B cell (primary cell): Measurements from ENCODE around the gene LIN7B. TPM values are rescaled to one million over a fixed set of nuclear protein-coding genes. Genes with fewer than 3 reads are reported as not detected.

Experiments
- ATAC-seq: fragments of 200-7000 bp; cut with Tn5 transposase; one replicate; pipeline ENCODE4 v1.10.0; 2021; ENCODE audit warnings: low read depth, mild to moderate bottlenecking, moderate number of reproducible peaks, moderate library complexity
- CTCF ChIA-PET: fragments of 350-600 bp; sonication (Branson Sonifier 250); formaldehyde crosslinking; loops from one replicate; lab custom pipeline; 2021; ENCODE audit warnings: antibody characterized with exemption, inconsistent platforms; lab: Charles Lee
- POLR2A ChIA-PET: fragments of 350-600 bp; sonication (Branson Sonifier 250); formaldehyde crosslinking; loops from one replicate; lab custom pipeline; 2021; ENCODE audit warnings: antibody characterized with exemption; lab: Charles Lee
- DNase-seq: peaks from one replicate; pipeline ENCODE4 v3.0.0; 2013
- H2AFZ ChIP-seq: 2 replicates; pipeline ENCODE4 v1.6.1; 2012; ENCODE audit warnings: mild to moderate bottlenecking, low read depth, low read length; ENCODE audit not compliant: insufficient read depth, poor library complexity, severe bottlenecking
- H3K27ac ChIP-seq, 2 donors: 1 replicate in 1 of 2; 2 replicates in 1 of 2; pipeline ENCODE4 v1.5.1; 2012 to 2013; ENCODE audit warnings: low read length in 2 of 2, mild to moderate bottlenecking in 2 of 2, moderate library complexity in 1 of 2
- H3K27me3 ChIP-seq, 4 experiments: fragments of 200-600 bp in 1 of 4; sonication (generic) in 1 of 4; replicated peaks in 1 of 4; 1 replicate in 2 of 4; 2 replicates in 2 of 4; pipeline versions ENCODE4 v1.6.1 to v1.7.0; 2013 to 2016; ENCODE audit warnings: low read length in 3 of 4, mild to moderate bottlenecking in 2 of 4, mixed read lengths in 1 of 4, moderate library complexity in 1 of 4; ENCODE audit not compliant: insufficient read depth in 4 of 4, control insufficient read depth in 3 of 4; ENCODE audit errors: control extremely low read depth in 1 of 4
- H3K36me3 ChIP-seq, 2 experiments: replicated peaks in 1 of 2; 1 replicate in 1 of 2; 2 replicates in 1 of 2; pipeline versions ENCODE4 v1.6.1 to v1.7.1; 2013; ENCODE audit warnings: low read length in 1 of 2; ENCODE audit not compliant: insufficient read depth in 2 of 2, control insufficient read depth in 1 of 2; ENCODE audit errors: control extremely low read depth in 1 of 2, extremely low read depth in 1 of 2
- H3K4me1 ChIP-seq, 2 donors: fragments of 200-600 bp in 1 of 2; sonication (generic) in 1 of 2; 1 replicate in 1 of 2; 2 replicates in 1 of 2; pipeline versions ENCODE4 v1.5.1 to v1.6.1; 2013 to 2017; ENCODE audit warnings: low read length in 2 of 2; ENCODE audit not compliant: control insufficient read depth in 2 of 2, insufficient read depth in 2 of 2
- H3K4me2 ChIP-seq: replicated peaks from 2 replicates; pipeline ENCODE3; 2012; ENCODE audit warnings: mild to moderate bottlenecking, low read depth, low read length; ENCODE audit not compliant: poor library complexity, severe bottlenecking
- H3K4me3 ChIP-seq, 5 experiments: fragments of 200-600 bp in 1 of 5; sonication (generic) in 1 of 5; 1 replicate in 3 of 5; 2 replicates in 2 of 5; pipeline versions ENCODE4 v1.5.1 to v1.7.0; 2011 to 2016; ENCODE audit warnings: low read length in 4 of 5, mild to moderate bottlenecking in 4 of 5, low read depth in 2 of 5, control low read depth in 1 of 5, moderate library complexity in 1 of 5; ENCODE audit not compliant: insufficient read depth in 1 of 5; ENCODE audit errors: control extremely low read depth in 1 of 5, extremely low read depth in 1 of 5
- H3K79me2 ChIP-seq: fragments of 200-600 bp; sonication (generic); one replicate; pipeline ENCODE4 v1.6.0; 2016; ENCODE audit warnings: low read length; ENCODE audit not compliant: control insufficient read depth, insufficient read depth
- H3K9ac ChIP-seq: fragments of 200-600 bp; sonication (generic); 2 replicates; pipeline ENCODE4 v1.6.1; 2017; ENCODE audit warnings: mild to moderate bottlenecking, low read length, moderate library complexity
- H3K9me3 ChIP-seq, 3 donors: one replicate each; pipeline versions ENCODE4 v1.6.1 to v1.7.1; 2013; ENCODE audit warnings: low read length in 2 of 3; ENCODE audit not compliant: control insufficient read depth in 2 of 3, insufficient read depth in 1 of 3; ENCODE audit errors: control extremely low read depth in 1 of 3
- H4K20me1 ChIP-seq: 2 replicates; pipeline ENCODE4 v1.6.0; 2012; ENCODE audit warnings: mild to moderate bottlenecking, low read length; ENCODE audit not compliant: insufficient read depth, control insufficient read depth, poor library complexity, severe bottlenecking
- H3K27ac Mint-ChIP-seq: one replicate; pipeline ENCODE4 v1.8.0; 2021; ENCODE audit warnings: mixed read lengths
- H3K27me3 Mint-ChIP-seq: one replicate; pipeline ENCODE4 v1.8.0; 2021; ENCODE audit warnings: mixed read lengths
- H3K4me1 Mint-ChIP-seq: one replicate; pipeline ENCODE4 v1.8.0; 2021; ENCODE audit warnings: mixed read lengths
- H3K4me3 Mint-ChIP-seq: one replicate; pipeline ENCODE4 v1.8.0; 2021; ENCODE audit warnings: mixed read lengths
- H3K9me3 Mint-ChIP-seq: one replicate; pipeline ENCODE4 v1.8.0; 2022; ENCODE audit warnings: mixed read lengths; ENCODE audit not compliant: insufficient read depth
- EZH2 ChIP-seq: IDR thresholded peaks from 2 replicates; pipeline ENCODE4 v1.6.1; 2012; ENCODE audit warnings: borderline replicate concordance, low read depth, mild to moderate bottlenecking, moderate library complexity, low read length; ENCODE audit not compliant: insufficient read depth, poor library complexity, severe bottlenecking
- WGBS: methylation state at CpG from one replicate; pipeline ENCODE4 v1.1.5; 2013; ENCODE audit warnings: missing lambda C conversion rate; ENCODE audit not compliant: insufficient coverage; 5-methylcytosine and 5-hydroxymethylcytosine counted together
- intact Hi-C: fragments of 100-400 bp; cut with micrococcal nuclease; formaldehyde crosslinking; loops from one replicate; pipeline ENCODE4 v1.10.0; 2022
- polyA plus RNA-seq: library from polyadenylated mRNA; depleted of rRNA; stranded (reverse); fragments of >200 nt; gene quantifications from 2 replicates; pipeline ENCODE4 v1.2.3, GENCODE V29; 2012
- total RNA-seq, 2 donors: library from RNA; stranded (reverse); fragments of 120-200 nt in 1 of 2; gene quantifications; 1 replicate in 1 of 2; 2 replicates in 1 of 2; pipeline versions ENCODE4 v1.2.3 to v1.2.4, GENCODE V29; 2013 to 2022
- TF ChIP-seq, protein P1 (sequence below): fragments of 200-600 bp; IDR thresholded peaks from one replicate; pipeline ENCODE4 v1.8.0; 2022; ENCODE audit warnings: antibody characterized with exemption, mild to moderate bottlenecking

LIN7B gene
- total and polyA plus RNA-seq, 2 donors (not counting 1 experiment from before 2014, with no cell fraction given), result 7.4 to 12.4 TPM

DNA sequence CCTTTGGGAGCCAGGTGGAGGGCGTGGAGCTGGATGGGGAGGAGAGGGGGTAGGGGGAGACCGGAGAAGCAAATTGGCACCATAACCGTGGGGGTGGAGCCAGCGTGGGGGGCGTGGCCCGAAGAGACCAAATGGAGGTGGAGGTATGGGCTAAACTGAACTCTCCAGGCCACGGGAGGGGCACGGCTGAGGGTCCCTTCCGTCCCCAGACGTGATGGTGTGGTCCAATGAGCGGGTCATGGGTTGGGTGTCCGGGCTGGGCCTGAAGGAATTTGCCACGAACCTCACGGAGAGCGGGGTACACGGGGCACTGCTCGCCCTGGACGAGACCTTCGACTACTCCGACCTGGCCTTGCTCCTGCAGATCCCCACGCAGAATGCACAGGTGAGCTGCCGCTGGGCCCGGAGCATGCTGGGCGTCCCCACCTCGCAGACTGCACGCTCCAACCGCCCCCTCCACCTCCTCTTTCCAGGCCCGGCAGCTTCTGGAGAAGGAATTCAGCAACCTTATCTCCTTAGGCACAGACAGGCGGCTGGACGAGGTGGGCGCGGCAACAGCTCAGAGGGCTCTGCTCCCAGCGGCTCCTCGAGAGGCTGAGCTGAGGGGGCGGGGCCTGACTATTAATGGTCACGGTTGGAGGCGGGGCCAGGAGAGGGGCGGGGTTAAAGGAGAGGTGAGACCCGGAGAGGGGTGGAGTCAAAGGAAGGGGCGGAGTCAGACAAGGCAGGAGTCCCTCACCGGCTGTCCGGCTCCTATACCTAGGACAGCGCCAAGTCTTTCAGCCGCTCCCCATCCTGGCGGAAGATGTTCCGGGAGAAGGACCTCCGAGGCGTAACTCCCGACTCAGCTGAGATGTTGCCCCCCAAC is 34.8 kb downstream of the LIN7B start:
- TF ChIP-seq, protein P1, sequence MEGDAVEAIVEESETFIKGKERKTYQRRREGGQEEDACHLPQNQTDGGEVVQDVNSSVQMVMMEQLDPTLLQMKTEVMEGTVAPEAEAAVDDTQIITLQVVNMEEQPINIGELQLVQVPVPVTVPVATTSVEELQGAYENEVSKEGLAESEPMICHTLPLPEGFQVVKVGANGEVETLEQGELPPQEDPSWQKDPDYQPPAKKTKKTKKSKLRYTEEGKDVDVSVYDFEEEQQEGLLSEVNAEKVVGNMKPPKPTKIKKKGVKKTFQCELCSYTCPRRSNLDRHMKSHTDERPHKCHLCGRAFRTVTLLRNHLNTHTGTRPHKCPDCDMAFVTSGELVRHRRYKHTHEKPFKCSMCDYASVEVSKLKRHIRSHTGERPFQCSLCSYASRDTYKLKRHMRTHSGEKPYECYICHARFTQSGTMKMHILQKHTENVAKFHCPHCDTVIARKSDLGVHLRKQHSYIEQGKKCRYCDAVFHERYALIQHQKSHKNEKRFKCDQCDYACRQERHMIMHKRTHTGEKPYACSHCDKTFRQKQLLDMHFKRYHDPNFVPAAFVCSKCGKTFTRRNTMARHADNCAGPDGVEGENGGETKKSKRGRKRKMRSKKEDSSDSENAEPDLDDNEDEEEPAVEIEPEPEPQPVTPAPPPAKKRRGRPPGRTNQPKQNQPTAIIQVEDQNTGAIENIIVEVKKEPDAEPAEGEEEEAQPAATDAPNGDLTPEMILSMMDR, result no peak
- no peak for TF ChIP-seq EZH2
- intact Hi-C loops, result loop anchor here (5.0 to 10.0 kb wide), 2 partner anchors 37 to 56 kb away; partner anchors contain the start of gene LIN7B
- Mint-ChIP-seq H3K27me3 (peaks cover 57% of the 10 kb centered on the region), H3K9me3 (no peaks in the 10 kb centered on the region), H3K27ac (no peak overlapping the region), H3K4me3 (peak overlapping the region; percentile 89), H3K4me1 (peaks cover 42% of the 10 kb centered on the region)
- H3K9ac ChIP-seq, result peak overlapping the region; percentile 78
- peaks cover 0 to 81% (median 38%) of the 10 kb centered on the region in 4 experiments for H3K27me3 ChIP-seq
- H3K4me2 ChIP-seq, result peak overlapping the region; percentile 97
- H2AFZ ChIP-seq, result peak overlapping the region; percentile 19
- peaks cover 0 to 57% (median 7%) of the 10 kb centered on the region in 3 donors for H3K9me3 ChIP-seq
- POLR2A ChIA-PET, result interaction anchor here (0.6 kb wide), 1 partner anchor 22 kb away, joined by 7 read pairs; no protein-coding TSS in a partner anchor
- DNase-seq, result peak; percentile 82
- peaks cover 44 to 48% of the 10 kb centered on the region in 2 donors for H3K4me1 ChIP-seq
- peak overlapping the region in 4 of 5 experiments; percentile 57 to 76 (median 61) for H3K4me3 ChIP-seq
- H4K20me1 ChIP-seq, result no peaks in the 10 kb centered on the region
- H3K27ac ChIP-seq, result no peak overlapping the region
- no peaks in the 10 kb centered on the region for H3K36me3 ChIP-seq
- peak; percentile 53 for ATAC-seq
- CTCF ChIA-PET, result interaction anchor here (0.6 to 1.8 kb wide), 6 partner anchors 34 to 234 kb away, joined by 3 to 10 read pairs (median 4); partner anchors contain the start of genes GYS1, LIN7B and RUVBL2
- WGBS, result 8% methylated on average over 45 of the region's 49 CpGs
- no peaks in the 10 kb centered on the region for H3K79me2 ChIP-seq
